Measurements from ENCODE around the gene MEIOSIN. TPM values are rescaled to one million over a fixed set of nuclear protein-coding genes. Genes with fewer than 3 reads are reported as not detected.

The MEIOSIN gene
- total RNA-seq, 1 donor from 2014 or later: not detected

DNA sequence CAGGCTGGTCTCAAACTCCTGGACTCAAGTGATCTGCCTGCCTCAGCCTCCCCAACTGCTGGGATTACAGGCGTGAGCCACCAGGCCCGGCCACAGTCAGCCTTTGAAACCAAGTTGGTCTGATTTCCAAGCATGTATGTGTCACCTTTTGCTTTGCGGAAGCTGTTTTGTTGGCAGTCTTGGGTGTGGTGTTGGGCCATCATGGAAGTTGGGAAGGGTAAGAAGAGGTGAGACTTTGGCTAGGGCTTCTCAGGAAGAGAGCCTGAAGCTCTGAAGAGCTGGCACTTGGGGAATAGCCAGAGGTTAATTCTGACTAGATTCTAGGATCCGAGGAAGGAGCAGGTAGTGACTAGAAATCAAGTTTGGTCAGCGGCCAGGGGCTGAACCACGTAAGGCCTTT lies 79.1 kb downstream of the MEIOSIN start:
- H3K27ac Mint-ChIP-seq (ENCODE audit: unreplicated experiment): no peak overlapping the region
- no peak overlapping the region for H3K4me3 Mint-ChIP-seq (ENCODE audit: unreplicated experiment)
- no peaks in the 10 kb centered on the region for H3K9me3 Mint-ChIP-seq (ENCODE audit: low read depth)
- no peaks in the 10 kb centered on the region for H3K27me3 Mint-ChIP-seq (ENCODE audit: low read depth)
- TF ChIP-seq, protein P1, sequence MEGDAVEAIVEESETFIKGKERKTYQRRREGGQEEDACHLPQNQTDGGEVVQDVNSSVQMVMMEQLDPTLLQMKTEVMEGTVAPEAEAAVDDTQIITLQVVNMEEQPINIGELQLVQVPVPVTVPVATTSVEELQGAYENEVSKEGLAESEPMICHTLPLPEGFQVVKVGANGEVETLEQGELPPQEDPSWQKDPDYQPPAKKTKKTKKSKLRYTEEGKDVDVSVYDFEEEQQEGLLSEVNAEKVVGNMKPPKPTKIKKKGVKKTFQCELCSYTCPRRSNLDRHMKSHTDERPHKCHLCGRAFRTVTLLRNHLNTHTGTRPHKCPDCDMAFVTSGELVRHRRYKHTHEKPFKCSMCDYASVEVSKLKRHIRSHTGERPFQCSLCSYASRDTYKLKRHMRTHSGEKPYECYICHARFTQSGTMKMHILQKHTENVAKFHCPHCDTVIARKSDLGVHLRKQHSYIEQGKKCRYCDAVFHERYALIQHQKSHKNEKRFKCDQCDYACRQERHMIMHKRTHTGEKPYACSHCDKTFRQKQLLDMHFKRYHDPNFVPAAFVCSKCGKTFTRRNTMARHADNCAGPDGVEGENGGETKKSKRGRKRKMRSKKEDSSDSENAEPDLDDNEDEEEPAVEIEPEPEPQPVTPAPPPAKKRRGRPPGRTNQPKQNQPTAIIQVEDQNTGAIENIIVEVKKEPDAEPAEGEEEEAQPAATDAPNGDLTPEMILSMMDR (IDR thresholded peaks at IDR 0.05): no peak
- DNase-seq (ENCODE audit: low spot score): no peak
- no peaks in the 10 kb centered on the region for H3K36me3 Mint-ChIP-seq (ENCODE audit: low read depth)
- peaks cover 17% of the 10 kb centered on the region for H3K4me1 Mint-ChIP-seq (ENCODE audit: low read depth)

Other genes starting within 250 kb of the MEIOSIN start
- gene RTN2, start 236.4 kb upstream of the MEIOSIN start, total RNA-seq: 11.5 to 16.0 TPM (median 13.7 TPM) in 3 replicates
- 0.52 to 0.63 TPM in 2 of 3 replicates, not detected in the other for gene PPM1N, start 235.0 kb upstream of the MEIOSIN start, total RNA-seq
- 65.6 to 145 TPM (median 142 TPM) in 3 replicates for gene VASP, start 226.0 kb upstream of the MEIOSIN start, total RNA-seq
- 14.8 to 19.8 TPM (median 14.8 TPM) in 3 replicates for gene OPA3, start 148.6 kb upstream of the MEIOSIN start, total RNA-seq
- gene GPR4, start 131.2 kb upstream of the MEIOSIN start, total RNA-seq: not detected in 3 replicates
- 20.5 to 28.3 TPM (median 22.4 TPM) in 3 replicates for gene EML2, start 94.0 kb upstream of the MEIOSIN start, total RNA-seq
- 0.41 to 2.4 TPM (median 1.3 TPM) in 3 replicates for gene GIPR, start 65.2 kb upstream of the MEIOSIN start, total RNA-seq
- 310 to 361 TPM (median 314 TPM) in 3 replicates for gene SNRPD2, start 41.5 kb upstream of the MEIOSIN start, total RNA-seq
- 11.9 to 13.7 TPM (median 13.4 TPM) in 3 replicates for gene QPCTL, start 40.8 kb upstream of the MEIOSIN start, total RNA-seq
- gene FBXO46, start 2.5 kb upstream of the MEIOSIN start, total RNA-seq: 12.7 to 14.8 TPM (median 14.3 TPM) in 3 replicates
- 29.3 to 33.8 TPM (median 33.0 TPM) in 3 replicates for gene SIX5, start 35.8 kb downstream of the MEIOSIN start, total RNA-seq
- gene DMPK, start 49.1 kb downstream of the MEIOSIN start, total RNA-seq: 95.0 to 176 TPM (median 162 TPM) in 3 replicates
- 77.6 to 83.0 TPM (median 79.4 TPM) in 3 replicates for gene DMWD, start 59.4 kb downstream of the MEIOSIN start, total RNA-seq
- 0.15 TPM in 1 of 3 replicates, not detected in the others for gene RSPH6A, start 81.9 kb downstream of the MEIOSIN start, total RNA-seq
- 56.5 to 63.3 TPM (median 58.0 TPM) in 3 replicates for gene SYMPK, start 129.7 kb downstream of the MEIOSIN start, total RNA-seq
- not detected in 3 replicates for gene FOXA3, start 130.9 kb downstream of the MEIOSIN start, total RNA-seq
- 24.9 to 30.5 TPM (median 28.6 TPM) in 3 replicates for gene IRF2BP1, start 152.7 kb downstream of the MEIOSIN start, total RNA-seq
- 11.9 to 13.1 TPM (median 12.5 TPM) in 3 replicates for gene MYPOP, start 169.2 kb downstream of the MEIOSIN start, total RNA-seq
- not detected in 3 replicates for gene NANOS2, start 181.3 kb downstream of the MEIOSIN start, total RNA-seq
- gene NOVA2, start 240.4 kb downstream of the MEIOSIN start, total RNA-seq: 0.10 to 0.22 TPM (median 0.18 TPM) in 3 replicates

All from chondrocyte (in vitro differentiated cells).